Sigmoid colon (tissue), 4 donors: ENCODE results near the gene CD55.

Source experiments
- EP300 ChIP-seq, 4 donors: sonication (generic); formaldehyde crosslinking; IDR thresholded peaks; one replicate each; pipeline ENCODE4 v1.6.1; 2017; ENCODE audit warnings: antibody characterized with exemption in 4 of 4
- POLR2A ChIP-seq, 2 donors: fragments of 450-650 bp; IDR thresholded peaks; one replicate each; pipeline ENCODE4 v1.6.1; 2016; ENCODE audit warnings: antibody characterized with exemption in 2 of 2, mild to moderate bottlenecking in 2 of 2, moderate library complexity in 2 of 2

- TF ChIP-seq POLR2A (IDR thresholded peaks at IDR 0.05) (no peak), EP300 (IDR thresholded peaks at IDR 0.05) (no peak)
Observed at GRCh38 chr1:207317561-207317960, 3.9 kb upstream of the CD55 start.
